Esophagus (tissue), 2 donors: Measurements from ENCODE around the gene FLT3LG. TPM values are rescaled to one million over a fixed set of nuclear protein-coding genes. Genes with fewer than 3 reads are reported as not detected.
A peak's percentile ranks its signal among the peaks of the same experiment; 100 is the strongest.

Experiments
- H3K27ac ChIP-seq, 2 donors: one replicate each; pipeline ENCODE4 v1.5.1; 2013; ENCODE audit warnings: low read depth in 2 of 2, mild to moderate bottlenecking in 2 of 2, inconsistent platforms in 1 of 2, low read length in 1 of 2, moderate library complexity in 1 of 2
- H3K27me3 ChIP-seq, 2 donors: one replicate each; pipeline ENCODE4 v1.6.1; 2013; ENCODE audit warnings: low read length in 2 of 2, control low read depth in 1 of 2, mild to moderate bottlenecking in 1 of 2; ENCODE audit not compliant: insufficient read depth in 2 of 2, control insufficient read depth in 1 of 2
- H3K36me3 ChIP-seq, 2 donors: one replicate each; pipeline ENCODE4 v1.6.1; 2013; ENCODE audit warnings: low read length in 1 of 2; ENCODE audit not compliant: control insufficient read depth in 2 of 2, insufficient read depth in 2 of 2
- H3K4me1 ChIP-seq, 2 donors: one replicate each; pipeline ENCODE4 v1.6.1; 2013; ENCODE audit warnings: low read length in 1 of 2; ENCODE audit not compliant: control insufficient read depth in 2 of 2, insufficient read depth in 2 of 2
- H3K4me3 ChIP-seq, 2 donors: one replicate each; pipeline ENCODE4 v1.5.1; 2013; ENCODE audit warnings: low read length in 2 of 2, mild to moderate bottlenecking in 2 of 2, low read depth in 1 of 2, moderate library complexity in 1 of 2
- H3K9me3 ChIP-seq, 2 donors: one replicate each; pipeline ENCODE4 v1.6.1; 2013; ENCODE audit warnings: mild to moderate bottlenecking in 2 of 2, low read depth in 1 of 2, low read length in 1 of 2, moderate library complexity in 1 of 2; ENCODE audit not compliant: control insufficient read depth in 2 of 2, insufficient read depth in 1 of 2
- WGBS, 2 donors: extraction: QIAGEN DNeasy Blood & Tissue Kit; methylation state at CpG; one replicate each; pipeline ENCODE4 v1.1.7; 2013; 5-methylcytosine and 5-hydroxymethylcytosine counted together
- polyA plus RNA-seq, 2 donors: library from polyadenylated mRNA; stranded (reverse); fragments of 200-250 nt; gene quantifications; one replicate each; pipeline ENCODE4 v1.2.3, GENCODE V29; 2013
- donor health status: healthy with polysubstance abuse.
- donor health status: Bipolar disorder and iron deficiency.

The FLT3LG gene
- polyA plus RNA-seq, 2 donors: 7.2 to 9.5 TPM

GRCh38 chr19:49503582-49503962 lies 29.6 kb downstream of the FLT3LG start:
- Histone ChIP-seq H3K4me1 (peaks cover 2 to 9% of the 10 kb centered on the region in 2 donors), H3K4me3 (no peak overlapping the region), H3K27ac (no peak overlapping the region), H3K9me3 (no peaks in the 10 kb centered on the region), H3K27me3 (no peaks in the 10 kb centered on the region), H3K36me3 (peaks cover 5 to 13% of the 10 kb centered on the region in 2 donors)
- 72 to 75% methylated on average over 9 of the region's 9 CpGs for WGBS, 2 donors

DNA sequence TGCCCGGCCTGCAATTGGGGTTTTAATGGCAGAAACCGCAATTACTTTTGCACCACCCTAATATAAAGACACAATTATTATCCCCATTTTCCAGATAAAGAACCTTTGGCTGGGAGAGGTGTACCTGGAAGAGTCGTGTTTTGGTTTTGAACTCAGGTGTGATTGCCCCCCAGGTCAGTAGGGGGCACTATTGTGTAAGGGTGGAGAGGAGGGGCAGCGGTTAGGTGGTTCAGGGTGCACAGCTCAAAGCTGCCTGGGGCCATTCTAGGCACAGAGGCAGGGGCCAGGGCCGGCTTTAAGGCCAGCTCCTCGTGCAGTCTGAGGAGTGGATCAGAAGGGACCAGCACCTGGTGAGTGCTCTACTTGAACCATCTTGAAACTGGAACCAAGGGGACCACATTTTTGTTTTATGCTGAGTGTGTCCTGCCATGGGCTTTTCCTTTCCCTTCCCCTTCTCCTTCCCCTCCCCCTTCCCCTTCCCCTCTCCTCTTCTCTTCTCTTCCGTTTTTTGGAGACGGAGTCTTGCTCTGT lies 32.6 kb downstream of the FLT3LG start:
- no peaks in the 10 kb centered on the region for H3K4me1 ChIP-seq
- no peaks in the 10 kb centered on the region for H3K9me3 ChIP-seq
- 31 to 34% methylated on average over 8 of the region's 8 CpGs for WGBS, 2 donors
- no peaks in the 10 kb centered on the region for H3K27me3 ChIP-seq
- H3K27ac ChIP-seq: no peak overlapping the region
- H3K36me3 ChIP-seq: no peaks in the 10 kb centered on the region
- H3K4me3 ChIP-seq: no peak overlapping the region

DNA sequence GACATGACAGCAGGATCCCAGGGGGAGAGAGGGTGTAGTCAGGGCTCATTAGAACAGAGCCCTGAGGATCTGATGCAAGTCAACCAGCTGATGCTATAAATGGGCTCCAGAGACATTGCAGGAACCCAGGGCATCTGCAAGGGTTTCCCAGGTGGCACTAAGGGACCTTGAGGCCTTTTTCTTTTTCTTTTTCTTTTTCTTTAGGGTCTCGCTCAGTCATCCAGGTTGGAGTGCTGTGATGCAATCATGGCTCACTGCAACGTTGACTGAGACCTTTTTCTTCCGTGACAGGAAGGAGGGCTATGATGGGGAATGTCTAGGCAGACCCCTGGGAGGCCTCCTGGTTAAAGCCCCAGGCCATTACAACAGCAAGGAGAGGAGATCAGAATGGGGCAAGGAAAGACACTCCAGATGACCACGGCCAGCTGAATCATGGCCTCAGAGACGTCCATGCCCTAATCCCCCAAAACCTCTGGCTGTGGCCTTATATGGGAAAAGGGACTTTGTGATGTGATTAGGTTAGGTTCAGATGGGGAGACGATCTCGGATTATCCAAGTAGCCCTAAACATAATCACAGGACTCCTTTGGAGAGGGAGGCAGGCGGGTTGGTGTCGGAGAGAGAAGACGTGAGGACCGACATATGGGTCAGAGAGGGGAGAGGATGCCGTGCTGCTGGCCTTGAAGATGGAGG lies 33.9 kb downstream of the FLT3LG start:
- H3K27ac ChIP-seq: no peak overlapping the region
- H3K36me3 ChIP-seq: no peaks in the 10 kb centered on the region
- H3K27me3 ChIP-seq: no peaks in the 10 kb centered on the region
- 82 to 84% methylated on average over 11 to 12 of the region's 12 CpGs for WGBS, 2 donors
- H3K4me3 ChIP-seq: no peak overlapping the region
- no peaks in the 10 kb centered on the region for H3K4me1 ChIP-seq
- H3K9me3 ChIP-seq: no peaks in the 10 kb centered on the region

DNA sequence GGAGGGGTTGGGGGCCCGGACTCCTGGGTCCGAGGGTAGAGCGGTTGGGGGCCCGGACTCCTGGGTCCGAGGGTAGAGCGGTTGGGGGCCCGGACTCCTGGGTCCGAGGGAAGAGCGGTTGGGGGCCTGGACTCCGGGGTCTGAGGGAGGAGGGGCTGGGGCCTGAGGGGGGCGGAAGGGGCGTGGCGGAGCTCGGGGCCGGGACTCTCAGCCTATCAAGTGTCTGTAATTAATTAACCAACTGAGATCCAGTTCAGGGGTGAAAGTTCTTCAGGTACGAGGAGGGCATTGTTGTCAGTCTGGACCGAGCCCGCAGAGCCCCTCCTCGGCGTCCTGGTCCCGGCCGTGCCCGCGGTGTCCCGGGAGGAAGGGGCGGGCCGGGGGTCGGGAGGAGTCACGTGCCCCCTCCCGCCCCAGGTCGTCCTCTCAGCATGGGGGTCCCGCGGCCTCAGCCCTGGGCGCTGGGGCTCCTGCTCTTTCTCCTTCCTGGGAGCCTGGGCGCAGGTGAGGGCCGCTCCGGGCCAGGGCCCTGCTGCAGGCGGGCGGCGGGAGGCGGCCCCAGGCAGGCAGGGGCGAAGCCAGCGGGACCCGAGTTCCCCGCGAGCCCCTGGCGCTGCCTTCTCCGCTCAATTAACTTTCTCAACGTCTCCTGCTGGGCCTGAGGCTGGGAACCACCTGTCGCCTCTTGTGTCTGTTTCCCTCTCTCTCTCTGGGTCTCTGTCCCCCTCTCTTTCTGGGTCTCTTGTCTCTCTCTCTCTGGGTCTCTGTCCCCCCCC lies 39.1 kb downstream of the FLT3LG start:
- WGBS, 2 donors: 1% methylated on average over 40 to 50 of the region's 50 CpGs
- Histone ChIP-seq H3K27ac (peak overlapping the region; percentile 82 to 87), H3K4me3 (peak overlapping the region; percentile 71 to 77), H3K36me3 (no peaks in the 10 kb centered on the region), H3K9me3 (no peaks in the 10 kb centered on the region), H3K4me1 (peaks cover 2 to 4% of the 10 kb centered on the region in 2 donors), H3K27me3 (no peaks in the 10 kb centered on the region)

GRCh38 chr19:49513746-49514118 lies 39.7 kb downstream of the FLT3LG start:
- peaks cover 2 to 4% of the 10 kb centered on the region in 2 donors for H3K4me1 ChIP-seq
- H3K4me3 ChIP-seq: peak overlapping the region; percentile 71 to 77
- H3K27ac ChIP-seq: peak overlapping the region in 1 of 2 donors; percentile 22
- no peaks in the 10 kb centered on the region for H3K36me3 ChIP-seq
- no peaks in the 10 kb centered on the region for H3K27me3 ChIP-seq
- WGBS, 2 donors: 27% methylated on average over 11 to 12 of the region's 12 CpGs
- H3K9me3 ChIP-seq: no peaks in the 10 kb centered on the region

- H3K27ac ChIP-seq: no peak overlapping the region
- no peaks in the 10 kb centered on the region for H3K9me3 ChIP-seq
Observed at GRCh38 chr19:49514151-49514550, 40.1 kb downstream of the FLT3LG start.

GRCh38 chr19:49515767-49516166 lies 41.8 kb downstream of the FLT3LG start:
- Histone ChIP-seq H3K36me3 (no peaks in the 10 kb centered on the region), H3K27ac (peak overlapping the region in 1 of 2 donors; percentile 16), H3K27me3 (no peaks in the 10 kb centered on the region), H3K9me3 (no peaks in the 10 kb centered on the region), H3K4me1 (peaks cover 2 to 4% of the 10 kb centered on the region in 2 donors), H3K4me3 (no peak overlapping the region)
- WGBS, 2 donors: 62 to 74% methylated on average over 4 of the region's 4 CpGs

More at GRCh38 chr19:49514151-49514550, 40.1 kb downstream of the FLT3LG start:
- 63 to 72% methylated on average over 14 to 21 of the region's 21 CpGs for WGBS, 2 donors
- peaks cover 2 to 4% of the 10 kb centered on the region in 2 donors for H3K4me1 ChIP-seq
- H3K27me3 ChIP-seq: no peaks in the 10 kb centered on the region
- no peaks in the 10 kb centered on the region for H3K36me3 ChIP-seq
- H3K4me3 ChIP-seq: no peak overlapping the region

DNA sequence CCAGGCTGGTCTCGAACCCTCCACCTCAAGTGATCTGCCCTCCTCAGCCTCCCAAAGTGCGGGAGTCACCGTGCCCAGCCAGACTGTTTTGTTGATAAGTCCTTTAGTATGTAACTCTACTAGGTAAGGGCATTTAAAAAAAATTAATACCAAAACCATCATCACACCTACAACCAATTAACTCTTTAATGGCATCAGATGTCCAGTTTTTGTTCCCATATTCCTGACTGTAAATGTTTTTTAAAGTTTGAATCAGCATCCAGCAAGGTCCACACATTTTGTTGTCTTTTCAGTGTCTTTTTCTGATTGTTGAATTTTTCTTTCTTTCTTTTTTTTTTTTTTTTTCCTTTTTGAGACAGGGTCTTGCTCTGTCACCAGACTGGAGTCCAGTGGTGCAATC lies 44.0 kb downstream of the FLT3LG start:
- Histone ChIP-seq H3K4me1 (peaks cover 2 to 4% of the 10 kb centered on the region in 2 donors), H3K9me3 (no peaks in the 10 kb centered on the region), H3K27me3 (no peaks in the 10 kb centered on the region), H3K27ac (no peak overlapping the region), H3K36me3 (no peaks in the 10 kb centered on the region), H3K4me3 (no peak overlapping the region)
- 97 to 98% methylated on average over 3 of the region's 3 CpGs for WGBS, 2 donors

GRCh38 chr19:49520705-49521319 lies 46.8 kb downstream of the FLT3LG start:
- Histone ChIP-seq H3K27ac (no peak overlapping the region), H3K27me3 (no peaks in the 10 kb centered on the region), H3K9me3 (no peaks in the 10 kb centered on the region), H3K4me3 (no peak overlapping the region), H3K4me1 (peaks cover 0 to 2% of the 10 kb centered on the region in 2 donors), H3K36me3 (peaks cover 0 to 2% of the 10 kb centered on the region in 2 donors)
- WGBS, 2 donors: 79 to 83% methylated on average over 13 of the region's 13 CpGs
